Measurements from ENCODE around the gene NHSL1. TPM values are rescaled to one million over a fixed set of nuclear protein-coding genes. Genes with fewer than 3 reads are reported as not detected.

The NHSL1 gene
- total RNA-seq, 2 donors from 2014 or later, result 16.3 to 17.5 TPM

DNA sequence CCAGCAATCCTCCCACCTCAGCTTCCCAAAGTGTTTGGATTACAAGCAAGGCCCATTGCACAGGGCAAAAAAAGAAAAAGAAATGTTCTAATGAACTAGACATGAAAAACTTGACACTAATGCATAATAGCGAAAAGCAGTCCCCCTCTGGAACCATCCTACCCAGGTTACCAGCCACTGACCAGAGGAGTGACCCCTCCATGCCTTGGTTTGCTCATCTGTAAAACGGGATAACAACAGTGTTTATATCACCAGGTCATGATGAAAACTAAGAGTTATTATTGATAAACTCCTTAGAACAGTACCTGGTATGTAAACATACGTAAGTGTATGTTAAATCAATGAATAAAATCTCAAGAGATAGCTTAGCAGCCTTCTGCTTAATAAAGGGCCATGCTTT, 3.3 kb upstream of the NHSL1 start:
- Histone ChIP-seq H3K4me1 (ENCODE audit: control insufficient read depth, insufficient read depth, low read length) (peaks cover 4% of the 10 kb centered on the region), H3K36me3 (ENCODE audit: control insufficient read depth, insufficient read depth, low read length) (no peaks in the 10 kb centered on the region), H3K9me3 (ENCODE audit: control insufficient read depth, low read length) (no peaks in the 10 kb centered on the region), H3K4me3 (ENCODE audit: low read length) (no peak overlapping the region), H3K9ac (ENCODE audit: extremely low read depth, low read length, poor library complexity, severe bottlenecking) (no peak overlapping the region), H3K27me3 (ENCODE audit: control insufficient read depth, insufficient read depth, low read length, poor library complexity, severe bottlenecking) (no peaks in the 10 kb centered on the region), H3K27ac (ENCODE audit: low read depth, low read length) (no peak overlapping the region)
- H3K4me3 Mint-ChIP-seq, result no peak overlapping the region
- no peak for DNase-seq
- H3K27me3 Mint-ChIP-seq (ENCODE audit: insufficient read depth), result no peaks in the 10 kb centered on the region
- H3K36me3 Mint-ChIP-seq (ENCODE audit: low read depth), result no peaks in the 10 kb centered on the region
- TF ChIP-seq, protein P1, sequence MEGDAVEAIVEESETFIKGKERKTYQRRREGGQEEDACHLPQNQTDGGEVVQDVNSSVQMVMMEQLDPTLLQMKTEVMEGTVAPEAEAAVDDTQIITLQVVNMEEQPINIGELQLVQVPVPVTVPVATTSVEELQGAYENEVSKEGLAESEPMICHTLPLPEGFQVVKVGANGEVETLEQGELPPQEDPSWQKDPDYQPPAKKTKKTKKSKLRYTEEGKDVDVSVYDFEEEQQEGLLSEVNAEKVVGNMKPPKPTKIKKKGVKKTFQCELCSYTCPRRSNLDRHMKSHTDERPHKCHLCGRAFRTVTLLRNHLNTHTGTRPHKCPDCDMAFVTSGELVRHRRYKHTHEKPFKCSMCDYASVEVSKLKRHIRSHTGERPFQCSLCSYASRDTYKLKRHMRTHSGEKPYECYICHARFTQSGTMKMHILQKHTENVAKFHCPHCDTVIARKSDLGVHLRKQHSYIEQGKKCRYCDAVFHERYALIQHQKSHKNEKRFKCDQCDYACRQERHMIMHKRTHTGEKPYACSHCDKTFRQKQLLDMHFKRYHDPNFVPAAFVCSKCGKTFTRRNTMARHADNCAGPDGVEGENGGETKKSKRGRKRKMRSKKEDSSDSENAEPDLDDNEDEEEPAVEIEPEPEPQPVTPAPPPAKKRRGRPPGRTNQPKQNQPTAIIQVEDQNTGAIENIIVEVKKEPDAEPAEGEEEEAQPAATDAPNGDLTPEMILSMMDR (conservative IDR thresholded peaks at IDR 0.05), result no peak
- no peak overlapping the region for H3K27ac Mint-ChIP-seq
- no peaks in the 10 kb centered on the region for H3K9me3 Mint-ChIP-seq
- peaks cover 29% of the 10 kb centered on the region for H3K4me1 Mint-ChIP-seq
- 88% methylated on average over 3 of the region's 3 CpGs for WGBS, 2 experiments (ENCODE audit: insufficient coverage in 1 of 2, insufficient read length in 1 of 2)

DNA sequence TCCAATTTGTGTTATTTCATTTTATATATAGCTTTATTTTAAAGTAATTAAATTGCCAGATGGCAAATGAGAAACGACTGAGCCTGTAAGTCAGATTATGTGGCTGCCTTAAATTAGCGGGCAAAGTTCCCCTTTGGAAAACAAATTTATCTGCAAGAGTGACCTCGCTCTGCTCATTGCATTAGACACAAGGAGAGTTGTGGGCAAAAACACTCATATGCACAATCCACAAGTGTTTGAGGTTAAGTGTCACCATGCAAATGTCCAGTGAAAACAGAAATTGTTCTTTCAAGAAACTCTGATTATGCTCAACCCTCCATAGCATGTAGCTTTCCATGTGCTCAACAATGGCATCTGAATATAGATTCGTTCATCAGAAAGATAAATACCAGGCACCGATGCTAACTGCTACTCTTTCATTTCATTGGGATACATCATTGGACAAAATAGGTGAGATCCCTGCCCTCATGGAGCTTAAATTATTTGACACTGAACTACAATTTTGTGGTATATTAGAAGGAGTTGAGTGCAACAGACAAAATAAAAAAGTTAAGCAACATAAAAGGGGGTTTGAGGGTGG, 1.7 kb upstream of the NHSL1 start:
- H3K27ac ChIP-seq (ENCODE audit: low read depth, low read length), result no peak overlapping the region
- Mint-ChIP-seq H3K4me3 (no peak overlapping the region), H3K9me3 (no peaks in the 10 kb centered on the region), H3K27ac (no peak overlapping the region), H3K27me3 (ENCODE audit: insufficient read depth) (no peaks in the 10 kb centered on the region), H3K36me3 (ENCODE audit: low read depth) (peaks cover 3% of the 10 kb centered on the region), H3K4me1 (peaks cover 29% of the 10 kb centered on the region)
- no peak for DNase-seq
- H3K9ac ChIP-seq (ENCODE audit: extremely low read depth, low read length, poor library complexity, severe bottlenecking), result no peak overlapping the region
- H3K4me1 ChIP-seq (ENCODE audit: control insufficient read depth, insufficient read depth, low read length), result peaks cover 4% of the 10 kb centered on the region
- TF ChIP-seq, protein P1 (conservative IDR thresholded peaks at IDR 0.05), result no peak
- WGBS, 2 experiments (ENCODE audit: insufficient coverage in 1 of 2, insufficient read length in 1 of 2), result 87 to 96% methylated on average over 5 of the region's 5 CpGs
- H3K9me3 ChIP-seq (ENCODE audit: control insufficient read depth, low read length), result no peaks in the 10 kb centered on the region
- no peak overlapping the region for H3K4me3 ChIP-seq (ENCODE audit: low read length)
- no peaks in the 10 kb centered on the region for H3K36me3 ChIP-seq (ENCODE audit: control insufficient read depth, insufficient read depth, low read length)
- no peaks in the 10 kb centered on the region for H3K27me3 ChIP-seq (ENCODE audit: control insufficient read depth, insufficient read depth, low read length, poor library complexity, severe bottlenecking)

DNA sequence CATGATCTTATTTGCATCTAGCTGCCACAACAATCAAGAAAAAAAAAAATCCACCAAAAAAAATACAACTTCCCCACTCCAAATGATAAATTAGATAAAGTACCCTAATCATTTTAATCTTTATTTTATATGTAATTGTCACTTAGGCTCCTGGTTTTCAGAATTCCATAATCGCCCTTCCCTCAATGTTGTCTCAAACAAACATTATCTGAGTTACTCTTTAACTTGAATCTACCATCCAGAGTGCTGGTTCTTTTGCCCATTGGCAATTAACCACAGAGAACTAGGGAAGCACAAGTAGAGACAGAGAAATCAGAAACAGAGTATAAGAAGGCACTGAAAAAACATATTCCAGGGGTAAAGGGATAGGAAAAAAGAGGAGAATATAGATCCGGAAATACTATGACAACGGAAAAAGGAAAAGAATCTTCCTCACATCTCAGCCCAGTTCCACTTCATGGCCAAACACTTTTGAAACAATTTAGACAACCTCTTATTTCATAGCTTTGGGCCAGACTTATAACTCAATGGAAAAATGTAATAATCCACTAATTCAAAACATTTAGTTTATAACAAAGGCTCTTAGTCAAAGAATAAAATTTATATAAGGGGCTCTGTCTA, 861 bp upstream of the NHSL1 start:
- H3K27me3 Mint-ChIP-seq (ENCODE audit: insufficient read depth), result no peaks in the 10 kb centered on the region
- Histone ChIP-seq H3K9ac (ENCODE audit: extremely low read depth, low read length, poor library complexity, severe bottlenecking) (no peak overlapping the region), H3K9me3 (ENCODE audit: control insufficient read depth, low read length) (no peaks in the 10 kb centered on the region), H3K27me3 (ENCODE audit: control insufficient read depth, insufficient read depth, low read length, poor library complexity, severe bottlenecking) (no peaks in the 10 kb centered on the region), H3K4me3 (ENCODE audit: low read length) (peak overlapping the region; percentile 71), H3K4me1 (ENCODE audit: control insufficient read depth, insufficient read depth, low read length) (peaks cover 4% of the 10 kb centered on the region), H3K27ac (ENCODE audit: low read depth, low read length) (peak overlapping the region; percentile 89), H3K36me3 (ENCODE audit: control insufficient read depth, insufficient read depth, low read length) (no peaks in the 10 kb centered on the region)
- TF ChIP-seq, protein P1 (conservative IDR thresholded peaks at IDR 0.05), result no peak
- H3K36me3 Mint-ChIP-seq (ENCODE audit: low read depth), result peaks cover 6% of the 10 kb centered on the region
- H3K27ac Mint-ChIP-seq, result no peak overlapping the region
- WGBS, 2 experiments (ENCODE audit: insufficient coverage in 1 of 2, insufficient read length in 1 of 2), result 74 to 100% methylated on average over 1 to 3 of the region's 3 CpGs
- H3K4me1 Mint-ChIP-seq, result peaks cover 29% of the 10 kb centered on the region
- no peak overlapping the region for H3K4me3 Mint-ChIP-seq
- DNase-seq, result no peak
- H3K9me3 Mint-ChIP-seq, result no peaks in the 10 kb centered on the region
